Measurements from ENCODE around the gene MIF.
A peak's percentile ranks its signal among the peaks of the same experiment; 100 is the strongest.

Gene MIF

GRCh38 chr22:23893945-23894709 lies at the start of gene MIF:
MIF (plus strand) TSS chr22:23894383; CDS start chr22:23894475, 92 bp downstream.
- peak within 1 kb of the TSS; percentile 88 for H3K4me3 ChIP-seq (ENCODE audit: low read depth, low read length)
- TF ChIP-seq, protein P1, sequence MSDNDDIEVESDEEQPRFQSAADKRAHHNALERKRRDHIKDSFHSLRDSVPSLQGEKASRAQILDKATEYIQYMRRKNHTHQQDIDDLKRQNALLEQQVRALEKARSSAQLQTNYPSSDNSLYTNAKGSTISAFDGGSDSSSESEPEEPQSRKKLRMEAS (IDR thresholded peaks at IDR 0.05; ENCODE audit: low read depth, low read length) = peak; percentile 36; the same call in 1 of the 2 replicates
- TF ChIP-seq MYC (IDR thresholded peaks at IDR 0.05; ENCODE audit: low read depth, low read length) = peak; percentile 79
- peak; percentile 73 for TF ChIP-seq CTCF (IDR thresholded peaks at IDR 0.05; ENCODE audit: low read depth, low read length)
- peak; percentile 92 for TF ChIP-seq POLR2A (IDR thresholded peaks at IDR 0.05; ENCODE audit: extremely low read depth, insufficient read length)

DNA sequence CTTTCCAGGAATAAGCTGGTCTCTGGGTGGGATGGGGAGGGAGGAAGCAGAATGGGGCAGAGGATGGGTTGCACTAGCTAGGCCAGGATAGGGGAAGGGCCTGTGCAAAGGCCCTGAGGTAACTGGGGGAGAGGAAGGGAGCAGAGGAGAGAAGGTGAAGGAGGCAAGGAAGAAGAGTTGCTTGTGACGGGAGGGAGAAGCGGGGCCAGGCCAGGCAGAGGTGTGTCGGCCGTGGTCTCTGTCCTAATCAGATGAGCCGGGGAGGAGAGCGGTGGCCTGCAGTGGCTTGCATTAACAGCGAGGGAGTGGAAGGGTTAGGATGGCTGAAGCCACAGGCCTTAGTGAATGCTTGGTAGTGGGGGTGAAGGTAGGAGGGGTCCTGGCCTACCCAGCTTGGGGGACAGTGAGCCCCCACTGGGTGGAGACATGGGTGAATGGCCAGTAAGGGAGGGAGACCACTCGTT lies 49.4 kb upstream of the MIF start:
- TF ChIP-seq MYC (IDR thresholded peaks at IDR 0.05; ENCODE audit: low read depth, low read length) (no peak), POLR2A (IDR thresholded peaks at IDR 0.05; ENCODE audit: extremely low read depth, insufficient read length) (no peak), CTCF (IDR thresholded peaks at IDR 0.05; ENCODE audit: low read depth, low read length) (no peak)
- TF ChIP-seq, protein P1 (IDR thresholded peaks at IDR 0.05; ENCODE audit: low read depth, low read length) = no peak
- DNase-seq (ENCODE audit: low read depth) = no peak
- H3K4me3 ChIP-seq (ENCODE audit: low read depth, low read length) = no peak overlapping the region

More at GRCh38 chr22:23893945-23894709, at the start of gene MIF:
- DNase-seq (ENCODE audit: low read depth) = peak; percentile 98

GRCh38 chr22:23845265-23846080 lies 48.7 kb upstream of the MIF start:
- H3K4me3 ChIP-seq (ENCODE audit: low read depth, low read length) = no peak overlapping the region
- DNase-seq (ENCODE audit: low read depth) = no peak
- TF ChIP-seq CTCF (IDR thresholded peaks at IDR 0.05; ENCODE audit: low read depth, low read length) (no peak), MYC (IDR thresholded peaks at IDR 0.05; ENCODE audit: low read depth, low read length) (no peak), POLR2A (IDR thresholded peaks at IDR 0.05; ENCODE audit: extremely low read depth, insufficient read length) (no peak)
- TF ChIP-seq, protein P1 (IDR thresholded peaks at IDR 0.05; ENCODE audit: low read depth, low read length) = no peak

GRCh38 chr22:23846081-23846469 lies 48.1 kb upstream of the MIF start:
- TF ChIP-seq, protein P1 (IDR thresholded peaks at IDR 0.05; ENCODE audit: low read depth, low read length) = no peak
- TF ChIP-seq MYC (IDR thresholded peaks at IDR 0.05; ENCODE audit: low read depth, low read length) = no peak
- TF ChIP-seq POLR2A (IDR thresholded peaks at IDR 0.05; ENCODE audit: extremely low read depth, insufficient read length) = no peak
- TF ChIP-seq CTCF (IDR thresholded peaks at IDR 0.05; ENCODE audit: low read depth, low read length) = no peak
- no peak for DNase-seq (ENCODE audit: low read depth)
- H3K4me3 ChIP-seq (ENCODE audit: low read depth, low read length) = no peak overlapping the region

DNA sequence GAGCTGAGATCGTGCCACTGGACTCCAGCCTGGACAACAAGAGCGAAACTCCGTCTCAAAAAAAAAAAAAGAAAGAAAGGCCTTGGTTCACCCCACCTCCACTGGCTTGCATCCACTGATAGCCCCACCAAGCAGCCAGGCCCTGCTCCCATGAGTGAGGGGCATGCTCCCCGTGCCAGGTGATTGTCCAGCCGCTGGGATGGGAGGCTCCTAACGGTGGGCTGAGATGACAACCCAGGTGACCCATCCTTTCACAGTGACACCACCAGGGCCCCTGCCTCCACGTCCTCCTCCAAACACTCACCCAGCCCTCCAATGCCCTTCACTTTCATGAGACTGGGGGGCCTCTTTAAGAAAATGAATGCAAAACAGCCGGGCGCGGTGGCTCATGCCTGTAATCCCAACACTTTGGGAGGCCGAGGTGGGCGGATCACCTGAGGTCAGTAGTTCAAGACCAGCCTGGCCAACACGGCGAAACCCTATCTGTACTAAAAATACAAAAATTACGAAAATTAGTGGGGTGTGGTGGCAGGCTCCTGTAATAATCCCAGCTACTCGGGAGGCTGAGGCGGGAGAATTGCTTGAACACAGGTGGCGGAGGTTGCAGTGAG lies 46.8 kb upstream of the MIF start:
- DNase-seq (ENCODE audit: low read depth) = no peak
- no peak overlapping the region for H3K4me3 ChIP-seq (ENCODE audit: low read depth, low read length)
- TF ChIP-seq MYC (IDR thresholded peaks at IDR 0.05; ENCODE audit: low read depth, low read length) = no peak
- TF ChIP-seq, protein P1 (IDR thresholded peaks at IDR 0.05; ENCODE audit: low read depth, low read length) = no peak
- TF ChIP-seq POLR2A (IDR thresholded peaks at IDR 0.05; ENCODE audit: extremely low read depth, insufficient read length) = no peak
- no peak for TF ChIP-seq CTCF (IDR thresholded peaks at IDR 0.05; ENCODE audit: low read depth, low read length)
